GM21390 (cell line): ENCODE results near the gene TMBIM1.
"Not testable (repeated sequence)": the region's sequence is repeated elsewhere in the genome, so short reads cannot be mapped to it uniquely, and the experiment has no call there.

Experiments used
- ATAC-seq: cut with Tn5 transposase; IDR thresholded peaks from one replicate; pipeline ENCODE4 v1.9.1; 2021; ENCODE audit not compliant: unreplicated experiment

The TMBIM1 gene

DNA sequence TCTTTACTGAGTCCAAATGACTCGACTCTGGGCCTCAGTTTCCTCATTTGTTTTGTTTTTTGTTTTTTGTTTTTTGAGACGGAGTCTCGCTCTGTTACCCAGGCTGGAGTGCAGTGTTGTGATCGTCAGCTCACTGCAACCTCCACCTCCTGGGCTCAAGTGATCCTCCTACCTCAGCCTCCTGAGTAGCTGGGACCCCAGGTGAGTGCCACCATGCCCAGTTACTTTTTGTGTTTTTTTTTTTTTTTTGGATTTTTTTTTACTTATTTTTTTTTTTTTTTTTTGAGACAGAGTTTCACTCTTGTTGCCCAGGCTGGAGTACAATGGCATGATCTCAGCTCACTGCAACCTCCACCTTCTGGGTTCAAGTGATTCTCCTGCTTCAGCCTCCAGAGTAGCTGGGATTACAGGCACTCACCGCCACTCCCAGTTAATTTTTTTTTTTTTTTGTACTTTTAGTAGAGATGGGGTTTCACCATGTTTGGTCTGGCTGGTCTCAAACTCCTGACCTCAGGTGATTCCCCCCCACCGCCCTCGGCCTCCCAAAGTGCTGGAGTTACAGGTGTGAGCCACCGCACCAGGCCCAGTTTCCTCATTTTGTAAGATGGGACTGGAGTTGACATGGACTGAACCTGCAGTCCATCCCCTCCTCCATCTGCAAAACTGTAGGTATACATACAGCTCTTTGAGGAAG lies 18.9 kb downstream of the TMBIM1 start:
- ATAC-seq = not testable (repeated sequence)

DNA sequence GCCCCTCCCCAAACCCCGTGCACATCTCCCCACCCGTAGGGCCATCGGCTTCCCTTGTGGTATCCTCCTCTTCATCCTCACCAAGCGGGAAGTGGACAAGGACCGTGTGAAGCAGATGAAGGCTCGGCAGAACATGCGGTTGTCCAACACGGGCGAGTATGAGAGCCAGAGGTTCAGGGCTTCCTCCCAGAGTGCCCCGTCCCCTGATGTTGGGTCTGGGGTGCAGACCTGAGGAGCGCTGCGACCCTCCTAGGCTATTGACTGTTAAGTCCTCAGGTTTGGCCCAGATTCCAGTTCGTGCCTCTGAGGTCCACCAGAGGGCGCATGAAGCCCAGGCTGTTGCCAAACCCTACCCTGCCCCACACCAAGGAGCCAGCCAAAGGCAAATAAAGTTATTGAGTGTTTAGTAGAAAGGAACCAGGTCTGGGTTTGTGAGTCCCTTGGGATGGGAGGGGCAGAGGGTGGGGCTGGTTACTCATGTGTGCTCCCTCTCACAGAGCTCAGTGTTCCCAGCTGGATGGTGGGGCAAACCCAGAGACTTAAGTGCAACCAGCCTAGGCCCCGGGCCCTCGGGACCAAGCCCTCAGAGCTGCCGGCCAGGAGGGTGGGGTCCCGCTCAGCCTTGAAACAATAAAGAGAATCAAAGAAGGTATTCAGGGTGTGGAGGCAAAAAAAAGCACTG lies 19.6 kb downstream of the TMBIM1 start:
- no peak for ATAC-seq

DNA sequence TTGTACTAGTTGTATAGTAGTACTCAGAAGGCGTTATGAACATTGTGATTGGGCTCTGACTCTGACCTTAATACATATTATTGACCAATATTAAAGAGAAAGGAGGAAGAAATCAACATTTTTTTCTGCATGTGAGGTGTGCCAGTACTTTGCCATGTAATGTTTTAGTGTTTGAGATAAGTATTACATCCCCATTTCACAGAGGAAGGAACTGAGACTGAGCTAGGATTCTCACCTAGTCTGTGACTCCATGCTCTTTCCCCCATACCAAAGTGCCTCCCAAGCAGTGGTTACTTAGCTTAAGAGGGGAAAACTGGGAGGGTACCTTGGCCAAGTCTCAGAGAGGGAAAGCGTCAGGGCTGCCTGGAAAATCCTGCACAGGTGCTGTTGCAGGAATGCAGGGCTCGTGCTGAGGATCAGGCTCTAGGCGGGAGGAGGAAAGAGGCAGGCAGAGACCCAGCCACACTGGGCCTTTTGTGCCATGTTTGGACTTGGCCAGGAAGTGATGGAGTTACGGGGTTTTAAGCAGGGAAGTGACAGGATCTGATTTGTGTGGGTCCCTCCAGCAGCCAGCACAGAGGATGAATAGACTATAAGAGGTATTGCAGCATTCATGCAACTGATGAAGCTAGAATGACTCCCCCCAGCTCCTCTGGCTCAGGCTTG lies 20.3 kb downstream of the TMBIM1 start:
- ATAC-seq = no peak

DNA sequence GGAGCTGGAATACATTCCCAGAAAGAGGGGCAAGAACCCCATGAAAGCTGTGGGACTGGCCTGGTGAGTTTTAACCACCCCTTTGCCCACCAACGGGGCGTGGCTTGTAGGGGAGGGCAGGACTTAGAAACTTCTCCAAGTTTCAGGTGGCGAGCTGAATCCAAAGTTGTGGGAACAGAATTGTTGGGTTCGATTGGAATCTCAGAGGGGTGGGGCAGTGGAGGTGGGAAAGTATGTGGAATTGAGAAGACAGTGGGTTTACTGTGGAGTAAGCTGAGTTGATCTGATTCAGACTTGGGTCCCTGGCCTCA lies 20.9 kb downstream of the TMBIM1 start:
- ATAC-seq = no peak

DNA sequence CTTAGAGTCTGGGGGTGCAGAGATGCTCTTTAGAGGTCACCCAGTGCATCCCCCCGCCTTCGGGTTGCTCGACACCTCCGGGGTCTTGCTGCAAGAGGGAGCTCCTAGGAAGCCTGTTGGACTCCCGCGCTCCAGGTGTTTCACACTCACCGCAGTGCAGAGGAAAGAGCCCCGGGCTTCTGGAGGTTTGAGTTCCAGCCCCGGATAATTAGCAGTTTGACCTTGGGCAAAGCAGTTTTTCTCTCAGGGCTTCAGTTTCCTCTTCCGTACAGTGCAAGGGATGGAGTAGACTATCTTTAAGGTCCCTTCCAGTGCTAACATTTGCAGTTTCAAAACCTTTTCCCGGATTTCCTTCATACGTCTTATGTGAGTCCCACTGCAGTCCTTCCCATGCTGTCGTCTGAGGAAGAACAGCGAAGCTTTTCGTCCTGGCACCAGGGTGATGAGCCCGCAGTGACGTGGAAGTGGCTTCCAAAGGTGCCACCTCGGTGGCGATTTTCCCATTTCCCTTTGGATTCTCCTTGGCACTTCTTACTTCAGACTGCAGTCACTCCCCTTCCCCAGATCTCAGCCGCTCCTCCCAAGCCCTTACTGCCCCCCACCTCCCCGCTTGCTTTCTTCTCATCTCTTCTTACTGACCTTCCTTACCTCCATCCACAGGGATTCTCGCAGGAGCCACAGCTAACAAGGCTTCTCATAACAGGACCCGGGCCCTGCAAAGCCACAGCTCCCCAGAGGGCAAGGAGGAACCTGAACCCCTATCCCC lies 21.4 kb downstream of the TMBIM1 start:
- no peak for ATAC-seq

DNA sequence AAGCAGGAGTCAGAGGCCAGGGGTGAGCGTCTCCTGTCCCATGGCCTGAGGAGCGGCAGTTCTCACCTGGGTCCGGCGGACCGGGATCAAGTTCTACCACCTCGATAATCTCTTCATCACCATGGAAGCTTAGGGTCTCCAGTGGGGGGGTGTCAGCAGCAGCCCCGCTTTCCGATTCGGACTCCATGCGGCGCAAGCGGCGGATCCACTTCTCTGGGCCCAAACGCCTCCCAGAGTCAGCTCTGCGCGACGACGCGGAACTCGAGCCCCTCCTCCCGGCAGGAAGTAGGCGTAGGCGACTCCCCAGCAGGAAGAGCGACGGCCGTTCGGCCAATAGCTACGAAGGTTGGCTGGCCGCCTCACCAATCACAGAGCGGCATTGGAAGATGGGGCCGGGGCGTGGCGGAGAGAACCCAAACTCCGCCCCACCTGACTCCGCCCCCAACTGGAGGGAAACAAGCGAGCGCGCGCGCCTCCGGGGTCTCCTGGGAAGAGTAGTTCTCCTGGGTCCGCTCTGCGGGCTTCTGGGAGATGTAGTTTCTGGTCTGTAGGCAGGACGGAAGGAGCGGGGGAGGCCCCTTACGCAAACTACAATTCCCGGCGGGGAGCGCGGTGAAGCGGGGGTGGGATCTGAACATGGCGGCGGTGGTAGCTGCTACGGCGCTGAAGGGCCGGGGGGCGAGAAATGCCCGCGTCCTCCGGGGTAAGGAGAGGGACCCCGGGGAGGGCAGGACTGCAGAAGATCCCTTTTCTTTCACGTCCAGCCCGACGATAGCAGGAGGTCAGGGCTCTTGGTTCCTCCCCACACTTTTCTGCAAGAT lies 22.2 kb downstream of the TMBIM1 start, which contains the start of the genes AAMP and PNKD:
Gene AAMP (minus strand): TSS at position 238 of the 821 bp plus-strand sequence. CDS start 51 bp downstream, at position 187.
Gene PNKD (plus strand): TSS at position 620 of the 821 bp plus-strand sequence. CDS start 17 bp downstream, at position 637.
- ATAC-seq = peak; percentile 87

DNA sequence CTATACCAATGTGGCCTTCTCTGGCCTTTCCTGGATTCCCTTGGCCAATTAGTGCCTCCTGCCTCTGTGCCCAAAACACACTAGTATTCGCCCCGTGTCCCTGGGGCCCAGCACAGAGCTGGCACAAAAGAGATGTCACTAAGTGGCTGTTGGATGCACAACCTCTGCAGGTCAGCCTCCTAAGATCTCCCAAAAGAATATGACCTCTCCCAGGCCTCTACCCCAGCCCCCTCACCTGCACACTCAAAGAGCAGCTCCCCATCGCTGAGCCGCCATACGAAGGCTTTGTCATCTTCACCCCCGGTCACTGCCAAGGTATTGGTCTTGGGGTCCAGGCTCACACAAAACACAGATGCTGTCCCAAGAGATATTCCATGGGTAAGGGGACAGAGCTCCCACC lies 25.0 kb downstream of the TMBIM1 start:
- no peak for ATAC-seq

DNA sequence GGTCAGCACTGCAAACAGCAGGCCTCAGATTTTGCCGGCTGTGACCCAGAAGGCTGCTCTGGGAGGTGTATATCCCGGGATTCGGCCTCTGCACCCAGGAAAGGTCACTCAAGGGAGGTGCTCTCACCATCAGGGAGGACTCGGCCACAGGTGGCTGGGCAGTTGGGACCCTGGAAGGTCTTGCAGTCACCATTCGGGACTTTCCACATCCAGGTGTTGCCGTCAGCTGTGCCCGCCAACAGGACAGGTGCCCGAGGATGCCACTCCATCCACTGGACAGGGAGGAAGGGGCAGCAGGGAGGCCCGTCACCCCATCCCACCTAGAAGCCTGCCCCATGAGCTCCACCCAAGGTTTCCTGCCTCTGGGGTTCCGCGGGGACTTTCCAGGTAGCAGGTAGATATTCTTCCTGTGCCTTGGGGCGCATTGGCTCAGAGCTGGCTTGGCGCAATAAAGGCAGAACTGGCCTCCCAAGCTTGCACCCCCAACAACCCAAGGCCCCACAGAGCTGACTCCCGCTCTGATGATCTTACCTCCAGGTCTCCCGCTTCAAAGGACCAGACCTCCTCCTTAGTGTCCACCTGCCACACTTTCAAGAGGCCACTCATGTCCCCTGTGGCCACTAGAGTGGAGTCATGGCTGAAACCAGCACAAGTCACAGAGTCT lies 25.9 kb downstream of the TMBIM1 start:
- no peak for ATAC-seq

DNA sequence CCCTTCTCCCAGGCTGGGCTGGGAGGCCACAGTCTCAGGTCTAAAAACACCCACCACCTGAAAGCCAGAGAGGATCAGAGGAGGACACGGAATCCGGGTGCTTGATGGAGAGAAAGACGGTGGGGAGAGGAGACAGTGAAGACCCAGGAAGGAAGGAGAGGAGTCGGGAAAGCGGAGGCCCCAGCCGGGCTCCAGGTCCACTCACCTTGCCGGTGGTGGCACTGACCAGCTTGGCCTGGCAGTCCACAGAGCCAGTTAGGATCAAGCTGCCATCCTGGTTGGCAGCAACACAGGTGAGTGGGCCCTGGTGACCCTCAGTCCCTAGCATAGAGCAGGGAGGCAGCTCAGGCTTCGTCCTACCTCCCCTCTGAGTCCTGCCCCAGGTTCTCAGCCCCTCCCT lies 26.7 kb downstream of the TMBIM1 start:
- ATAC-seq = no peak

DNA sequence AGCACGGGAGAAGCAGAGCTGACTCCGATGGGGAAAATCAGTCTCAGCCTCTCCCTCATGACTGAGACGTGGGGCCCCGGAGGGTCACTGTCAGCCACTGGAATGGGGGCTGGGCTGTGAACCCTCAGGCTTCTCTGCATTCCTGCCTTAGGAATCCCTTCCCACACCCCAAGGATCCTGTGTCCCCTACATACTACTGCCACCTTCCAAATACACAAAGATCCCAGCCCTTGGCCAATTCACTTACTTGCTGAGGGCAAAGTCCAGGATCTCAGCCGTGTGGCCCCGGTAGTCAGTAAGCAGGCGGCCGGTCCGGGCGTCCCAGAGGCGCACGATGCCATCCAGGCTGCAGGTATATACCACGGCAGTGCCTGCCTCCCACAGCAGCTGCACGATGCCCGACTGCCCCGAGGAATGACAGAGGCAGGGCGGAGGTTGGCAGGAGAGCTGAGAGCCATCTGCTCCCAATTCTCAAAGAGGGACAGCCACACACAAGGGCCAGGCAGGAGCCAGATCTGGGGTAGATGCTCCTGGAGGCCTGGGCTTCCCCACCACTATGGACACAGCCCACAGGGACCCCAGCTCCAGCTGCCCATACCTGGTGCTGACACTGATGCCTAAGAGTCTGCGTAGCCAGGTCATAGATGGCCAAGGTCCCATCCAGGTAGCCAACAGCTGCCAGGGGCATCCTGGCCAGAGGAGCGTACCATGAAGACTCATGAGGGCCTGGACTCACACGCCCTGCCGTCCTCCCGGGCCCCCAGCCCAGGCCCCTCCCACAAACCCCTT lies 27.3 kb downstream of the TMBIM1 start:
- no peak for ATAC-seq

DNA sequence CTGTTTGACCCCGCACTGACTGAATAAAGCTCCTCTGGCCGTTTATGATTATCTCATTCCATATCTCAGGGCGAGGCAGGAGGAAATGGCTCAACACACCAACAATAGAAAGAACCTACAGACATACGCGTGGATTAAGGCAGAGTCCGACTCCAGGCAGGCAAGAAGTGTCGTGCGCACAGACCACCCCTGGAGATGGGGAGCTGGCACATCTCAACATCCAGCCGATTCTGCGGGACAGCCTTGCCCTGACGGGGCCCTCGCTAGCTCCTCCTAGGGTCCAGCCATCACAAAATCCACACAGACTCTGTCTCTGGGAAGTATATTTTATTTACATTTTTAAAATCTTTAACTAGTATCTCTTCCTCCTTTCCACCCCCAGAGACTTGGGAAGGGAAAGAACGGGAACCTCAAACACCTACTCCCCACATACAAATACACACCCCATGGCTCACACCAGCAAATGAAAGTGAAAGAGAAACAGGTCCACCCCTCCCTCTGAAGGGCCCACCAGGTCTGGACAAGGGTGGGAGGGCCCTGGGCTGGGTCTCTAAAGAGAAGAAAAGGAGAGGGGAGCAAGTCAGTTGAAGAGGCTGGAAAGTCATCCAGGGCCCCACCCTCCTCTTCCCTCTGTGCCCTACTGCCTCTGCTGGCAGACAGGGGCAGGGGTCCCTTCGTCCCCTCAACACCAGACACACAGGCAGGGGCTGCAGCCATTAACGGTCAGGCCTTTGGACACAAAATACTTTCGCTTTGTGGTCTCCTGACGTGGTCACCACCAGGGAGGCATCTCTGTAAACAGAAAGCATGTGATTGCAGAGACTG lies 28.3 kb downstream of the TMBIM1 start:
- ATAC-seq = no peak

DNA sequence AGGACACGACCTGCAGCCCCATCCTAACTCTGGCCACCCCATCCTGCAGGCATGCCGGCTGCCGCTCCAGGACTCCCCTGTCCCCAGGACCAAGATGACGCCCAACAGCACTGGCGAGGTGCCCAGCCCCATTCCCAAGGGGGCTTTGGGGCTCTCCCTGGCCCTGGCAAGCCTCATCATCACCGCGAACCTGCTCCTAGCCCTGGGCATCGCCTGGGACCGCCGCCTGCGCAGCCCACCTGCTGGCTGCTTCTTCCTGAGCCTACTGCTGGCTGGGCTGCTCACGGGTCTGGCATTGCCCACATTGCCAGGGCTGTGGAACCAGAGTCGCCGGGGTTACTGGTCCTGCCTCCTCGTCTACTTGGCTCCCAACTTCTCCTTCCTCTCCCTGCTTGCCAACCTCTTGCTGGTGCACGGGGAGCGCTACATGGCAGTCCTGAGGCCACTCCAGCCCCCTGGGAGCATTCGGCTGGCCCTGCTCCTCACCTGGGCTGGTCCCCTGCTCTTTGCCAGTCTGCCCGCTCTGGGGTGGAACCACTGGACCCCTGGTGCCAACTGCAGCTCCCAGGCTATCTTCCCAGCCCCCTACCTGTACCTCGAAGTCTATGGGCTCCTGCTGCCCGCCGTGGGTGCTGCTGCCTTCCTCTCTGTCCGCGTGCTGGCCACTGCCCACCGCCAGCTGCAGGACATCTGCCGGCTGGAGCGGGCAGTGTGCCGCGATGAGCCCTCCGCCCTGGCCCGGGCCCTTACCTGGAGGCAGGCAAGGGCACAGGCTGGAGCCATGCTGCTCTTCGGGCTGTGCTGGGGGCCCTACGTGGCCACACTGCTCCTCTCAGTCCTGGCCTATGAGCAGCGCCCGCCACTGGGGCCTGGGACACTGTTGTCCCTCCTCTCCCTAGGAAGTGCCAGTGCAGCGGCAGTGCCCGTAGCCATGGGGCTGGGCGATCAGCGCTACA lies 29.4 kb downstream of the TMBIM1 start:
- ATAC-seq = no peak

DNA sequence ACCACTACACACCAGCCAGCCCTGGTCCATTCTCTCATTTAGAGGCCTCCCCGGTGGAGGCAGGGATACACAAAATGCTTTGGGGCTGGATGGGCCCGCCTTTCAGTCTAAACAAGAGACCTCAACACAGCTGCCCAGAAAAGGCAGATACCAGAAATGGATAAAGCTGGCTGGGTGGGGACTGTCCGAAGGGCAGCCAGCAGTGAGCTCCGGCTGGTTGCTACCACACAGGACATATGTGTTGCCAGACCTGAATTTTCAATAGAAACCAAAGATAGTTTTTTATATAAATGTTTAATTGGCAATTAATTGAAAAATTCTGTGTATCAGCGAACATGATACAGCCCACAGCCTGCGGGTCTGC lies 30.1 kb downstream of the TMBIM1 start:
- no peak for ATAC-seq

DNA sequence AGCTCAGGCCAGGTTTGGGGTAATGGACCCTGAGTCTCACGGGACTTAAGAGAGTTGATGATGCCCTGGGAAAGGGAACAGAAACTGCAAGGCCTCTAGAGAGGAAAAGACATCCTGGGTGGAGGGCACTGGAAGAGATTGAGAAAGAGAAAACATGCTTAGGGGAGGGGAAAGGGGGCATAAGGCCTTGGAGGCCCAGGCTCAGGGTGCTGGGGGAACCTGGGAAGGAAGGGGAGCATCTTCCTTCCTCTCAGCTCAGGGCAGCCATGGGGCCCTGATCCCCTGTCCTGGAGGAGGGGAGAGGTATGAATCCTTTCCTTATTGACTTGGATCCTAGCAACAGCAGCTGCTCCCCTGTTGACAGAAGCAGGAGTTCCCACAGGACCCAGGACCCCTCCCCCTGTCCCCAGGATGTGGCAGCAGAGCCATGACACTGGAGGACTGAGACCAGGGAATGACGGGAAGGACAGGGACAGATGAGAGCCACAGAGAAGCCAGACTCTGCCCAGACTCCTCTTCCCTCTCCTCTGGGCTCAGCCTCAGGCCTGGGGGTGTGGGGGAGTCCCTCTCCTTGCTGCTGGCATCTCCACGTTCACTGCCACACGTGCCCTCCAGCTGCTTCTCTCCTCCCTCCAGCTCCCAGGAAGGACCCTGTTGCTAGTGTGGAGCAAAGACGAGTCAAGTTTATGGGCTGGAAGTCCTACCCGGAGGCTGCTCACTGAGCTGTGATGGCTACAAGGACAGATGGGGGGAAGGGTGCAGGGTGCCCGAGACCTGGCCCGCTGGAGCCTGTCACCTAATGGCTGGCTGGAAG lies 30.7 kb downstream of the TMBIM1 start:
- ATAC-seq = no peak

DNA sequence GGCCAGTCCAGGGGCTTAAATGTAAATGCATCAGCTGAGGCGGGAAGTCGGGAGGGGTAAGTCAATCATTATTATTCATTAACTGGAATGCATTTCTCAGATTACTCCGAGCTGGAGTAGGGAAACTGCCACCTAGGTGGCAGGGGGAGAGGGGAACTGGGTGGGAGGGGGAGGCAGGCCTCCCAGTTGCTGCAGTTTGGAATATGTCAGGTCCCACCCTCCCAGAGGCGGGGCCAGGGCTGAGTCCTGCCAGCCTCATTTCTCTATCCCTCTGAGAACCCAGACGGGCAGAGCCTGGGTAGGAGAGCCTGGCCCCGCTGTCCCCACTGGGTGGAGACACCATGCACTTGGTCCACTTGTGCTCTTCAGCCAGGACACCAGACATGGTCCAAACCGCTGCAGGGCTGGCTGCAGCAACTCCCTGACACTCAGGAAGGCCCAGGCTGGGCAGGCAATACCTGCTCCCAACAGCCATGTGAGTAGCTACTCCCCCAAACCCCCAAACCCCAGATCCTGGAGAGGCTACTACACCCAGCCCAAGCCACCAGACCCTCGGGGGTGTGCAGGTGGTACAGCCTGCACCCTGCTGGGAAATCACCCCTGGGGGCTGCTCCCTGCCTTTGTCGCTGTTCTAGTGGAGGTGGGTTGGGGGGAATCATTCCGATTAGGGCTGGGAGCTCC lies 31.4 kb downstream of the TMBIM1 start, which contains the start of gene GPBAR1:
Gene GPBAR1 (plus strand): TSS at position 274 of the 681 bp plus-strand sequence. CDS start 1,710 bp downstream, outside the sequence.
- ATAC-seq = no peak

DNA sequence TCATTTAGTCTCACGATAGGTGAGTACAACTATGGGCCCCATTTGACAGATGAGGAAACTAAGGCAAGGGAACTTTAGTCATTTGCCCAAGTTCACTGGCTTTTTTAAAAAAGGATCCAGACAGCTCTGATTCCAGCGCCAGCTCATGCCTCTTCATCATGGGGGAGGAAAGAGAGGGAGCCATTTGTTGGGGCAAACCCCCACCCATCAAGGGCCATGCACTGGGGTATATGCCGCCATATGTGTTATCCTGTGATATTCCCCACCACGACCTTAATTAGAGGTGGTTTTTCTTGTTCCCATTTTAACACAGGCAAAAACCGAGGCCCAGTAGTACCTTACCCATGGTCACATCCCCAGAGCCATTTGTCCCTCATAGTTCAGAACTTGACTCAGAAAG lies 32.1 kb downstream of the TMBIM1 start:
- no peak for ATAC-seq
